IPS DF 4.7 (cell line): ENCODE results near the gene IPO13.

ENCODE experiments used
- DNase-seq: peaks from one replicate; pipeline ENCODE4 v3.0.0-alpha.2; 2013; ENCODE audit warnings: low spot score; ENCODE audit errors: extremely low read depth

The IPO13 gene

GRCh38 chr1:43951021-43951985, 4.6 kb downstream of the IPO13 start:
- no peak for DNase-seq

- DNase-seq = no peak
These were observed 6.1 kb downstream of the IPO13 start for GRCh38 chr1:43952731-43953346.

- no peak for DNase-seq
These were observed 6.6 kb downstream of the IPO13 start for GRCh38 chr1:43953361-43953760.

GRCh38 chr1:43954036-43954435, 7.3 kb downstream of the IPO13 start:
- no peak for DNase-seq

GRCh38 chr1:43956234-43956633, 9.5 kb downstream of the IPO13 start:
- DNase-seq = no peak

- DNase-seq = no peak
These were observed 10.8 kb downstream of the IPO13 start for GRCh38 chr1:43957407-43958040.

GRCh38 chr1:43958351-43959255, 11.9 kb downstream of the IPO13 start:
- DNase-seq = no peak

- no peak for DNase-seq
These were observed 14.0 kb downstream of the IPO13 start for GRCh38 chr1:43960798-43961197.

GRCh38 chr1:43961692-43962091, 14.9 kb downstream of the IPO13 start:
- DNase-seq = no peak

GRCh38 chr1:43962324-43962723, 15.6 kb downstream of the IPO13 start:
- no peak for DNase-seq

- no peak for DNase-seq
These were observed 16.3 kb downstream of the IPO13 start for GRCh38 chr1:43963006-43963405.

GRCh38 chr1:43963890-43964289, 17.1 kb downstream of the IPO13 start:
- DNase-seq = no peak

GRCh38 chr1:43965316-43965715, 18.6 kb downstream of the IPO13 start:
- no peak for DNase-seq

GRCh38 chr1:43968348-43968948, 21.7 kb downstream of the IPO13 start:
- DNase-seq = no peak

GRCh38 chr1:43969416-43969745, 22.6 kb downstream of the IPO13 start:
- DNase-seq = no peak

- peak; percentile 97 for DNase-seq
These were observed 23.2 kb downstream of the IPO13 start, which contains the start of gene DPH2 for GRCh38 chr1:43969746-43970466. DPH2 (plus strand) TSS chr1:43970010; CDS start chr1:43970176, 166 bp downstream.

GRCh38 chr1:43970502-43970901, 23.8 kb downstream of the IPO13 start:
- no peak for DNase-seq

- no peak for DNase-seq
These were observed 24.2 kb downstream of the IPO13 start for GRCh38 chr1:43970911-43971310.

GRCh38 chr1:43971336-43971980, 24.7 kb downstream of the IPO13 start:
- no peak for DNase-seq
